ENCODE results near the gene CAMP.

DNA sequence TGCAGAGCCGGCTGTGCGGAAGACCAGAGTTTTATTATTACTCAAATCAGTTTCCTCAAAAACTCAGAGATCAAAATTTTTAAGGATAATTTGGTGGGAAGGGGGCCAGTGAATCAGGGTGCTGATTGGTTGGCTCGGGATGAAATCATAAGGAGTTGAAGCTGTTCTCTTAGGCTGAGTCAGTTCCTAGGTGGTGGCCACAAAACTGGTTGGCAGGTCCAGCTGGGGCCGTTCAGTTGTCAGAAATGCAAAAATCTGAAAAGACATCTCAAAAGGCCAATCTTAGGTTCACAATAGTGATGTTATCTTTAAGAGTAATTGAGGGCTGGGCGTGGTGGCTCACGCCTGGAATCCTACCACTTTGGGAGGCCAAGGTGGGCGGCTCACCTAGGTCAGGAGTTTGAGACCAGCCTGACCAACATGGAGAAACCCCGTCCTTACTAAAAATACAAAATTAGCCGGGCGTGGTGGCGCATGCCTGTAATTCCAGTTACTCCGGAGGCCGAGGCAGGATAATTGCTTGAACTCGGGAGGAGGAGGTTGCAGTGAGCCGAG, 15.3 kb downstream of the CAMP start:
- TF ChIP-seq CTCF (conservative IDR thresholded peaks at IDR 0.05; ENCODE audit: low read length) (no peak), EZH2phosphoT487 (IDR thresholded peaks at IDR 0.05; ENCODE audit: borderline replicate concordance) (no peak)
